ENCODE data around the gene BORCS5.
A peak's percentile ranks its signal among the peaks of the same experiment; 100 is the strongest.

The BORCS5 gene

DNA sequence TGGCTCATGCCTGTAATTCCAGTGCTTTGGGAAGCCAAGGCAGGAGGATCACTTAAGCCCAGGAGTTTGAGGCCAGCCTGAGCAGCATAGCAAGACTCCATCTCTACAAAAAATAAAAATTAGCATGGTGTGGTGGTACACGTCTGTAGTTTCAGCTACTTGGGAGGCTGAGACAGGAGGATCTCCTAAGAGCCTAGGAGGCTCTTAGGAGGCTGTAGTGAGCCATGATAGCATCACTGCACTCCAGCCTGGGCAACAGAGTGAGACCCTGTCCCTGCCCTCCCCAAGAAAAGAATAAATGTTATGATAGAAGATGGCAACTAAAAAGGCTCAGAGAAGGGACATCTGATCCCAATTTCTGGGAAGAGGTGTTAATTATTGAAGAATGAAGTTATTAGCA, 3.6 kb upstream of the BORCS5 start:
- Histone ChIP-seq H3F3A (ENCODE audit: control insufficient read depth, insufficient read depth) (peaks cover 11% of the 10 kb centered on the region), H3K27me3 (ENCODE audit: control insufficient read depth, low read length) (peaks cover 15% of the 10 kb centered on the region; the same call in 1 of the 2 replicates), H3K9me2 (replicated peaks; ENCODE audit: control insufficient read depth, low read length) (no peaks in the 10 kb centered on the region), H3K27ac (ENCODE audit: low read depth, low read length) (no peak overlapping the region), H3K4me1 (ENCODE audit: control insufficient read depth, low read length) (peaks cover 25% of the 10 kb centered on the region), H3K4me3 (ENCODE audit: low read length) (no peak overlapping the region), H4K20me1 (ENCODE audit: control insufficient read depth, insufficient read depth, low read depth, low read length) (no peaks in the 10 kb centered on the region), H3K36me3 (ENCODE audit: control insufficient read depth, low read length) (no peaks in the 10 kb centered on the region), H3K4me2 (ENCODE audit: low read length) (no peak overlapping the region), H3K9me3 (ENCODE audit: control insufficient read depth, insufficient read depth, low read length) (no peaks in the 10 kb centered on the region), H3K79me2 (ENCODE audit: control insufficient read depth, low read length) (peaks cover 7% of the 10 kb centered on the region)
- TF ChIP-seq, protein P1, sequence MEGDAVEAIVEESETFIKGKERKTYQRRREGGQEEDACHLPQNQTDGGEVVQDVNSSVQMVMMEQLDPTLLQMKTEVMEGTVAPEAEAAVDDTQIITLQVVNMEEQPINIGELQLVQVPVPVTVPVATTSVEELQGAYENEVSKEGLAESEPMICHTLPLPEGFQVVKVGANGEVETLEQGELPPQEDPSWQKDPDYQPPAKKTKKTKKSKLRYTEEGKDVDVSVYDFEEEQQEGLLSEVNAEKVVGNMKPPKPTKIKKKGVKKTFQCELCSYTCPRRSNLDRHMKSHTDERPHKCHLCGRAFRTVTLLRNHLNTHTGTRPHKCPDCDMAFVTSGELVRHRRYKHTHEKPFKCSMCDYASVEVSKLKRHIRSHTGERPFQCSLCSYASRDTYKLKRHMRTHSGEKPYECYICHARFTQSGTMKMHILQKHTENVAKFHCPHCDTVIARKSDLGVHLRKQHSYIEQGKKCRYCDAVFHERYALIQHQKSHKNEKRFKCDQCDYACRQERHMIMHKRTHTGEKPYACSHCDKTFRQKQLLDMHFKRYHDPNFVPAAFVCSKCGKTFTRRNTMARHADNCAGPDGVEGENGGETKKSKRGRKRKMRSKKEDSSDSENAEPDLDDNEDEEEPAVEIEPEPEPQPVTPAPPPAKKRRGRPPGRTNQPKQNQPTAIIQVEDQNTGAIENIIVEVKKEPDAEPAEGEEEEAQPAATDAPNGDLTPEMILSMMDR (IDR thresholded peaks at IDR 0.05; ENCODE audit: low read depth, low read length, poor library complexity, severe bottlenecking) = no peak
- TF ChIP-seq EZH2phosphoT487 (IDR thresholded peaks at IDR 0.05; ENCODE audit: borderline replicate concordance, low read length) = no peak

DNA sequence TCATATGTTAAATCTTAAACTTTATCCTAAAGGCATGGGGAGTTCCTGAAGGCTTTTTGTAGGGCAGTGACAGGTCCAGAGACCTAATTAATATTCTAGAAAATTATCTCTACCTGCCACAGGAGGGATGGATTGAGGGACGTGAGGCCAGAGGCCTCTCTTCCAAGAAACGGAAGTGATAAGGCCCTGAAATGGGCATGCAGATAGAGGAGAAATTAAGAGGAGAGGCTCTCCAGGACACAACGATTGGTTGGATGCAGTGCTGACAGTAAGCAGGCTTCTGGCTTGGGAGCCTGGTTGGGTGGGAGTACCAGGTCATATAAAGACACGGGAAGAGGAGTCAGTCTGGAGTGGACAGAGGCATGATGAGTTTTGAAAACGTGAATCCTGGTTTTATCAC, 3.1 kb upstream of the BORCS5 start:
- H3K4me2 ChIP-seq (ENCODE audit: low read length) = no peak overlapping the region
- no peaks in the 10 kb centered on the region for H3K36me3 ChIP-seq (ENCODE audit: control insufficient read depth, low read length)
- TF ChIP-seq, protein P1 (IDR thresholded peaks at IDR 0.05; ENCODE audit: low read depth, low read length, poor library complexity, severe bottlenecking) = no peak
- TF ChIP-seq EZH2phosphoT487 (IDR thresholded peaks at IDR 0.05; ENCODE audit: borderline replicate concordance, low read length) = no peak
- H3K9me3 ChIP-seq (ENCODE audit: control insufficient read depth, insufficient read depth, low read length) = no peaks in the 10 kb centered on the region
- H4K20me1 ChIP-seq (ENCODE audit: control insufficient read depth, insufficient read depth, low read depth, low read length) = no peaks in the 10 kb centered on the region
- H3F3A ChIP-seq (ENCODE audit: control insufficient read depth, insufficient read depth) = peaks cover 11% of the 10 kb centered on the region
- peaks cover 15% of the 10 kb centered on the region; the same call in 1 of the 2 replicates for H3K27me3 ChIP-seq (ENCODE audit: control insufficient read depth, low read length)
- H3K27ac ChIP-seq (ENCODE audit: low read depth, low read length) = no peak overlapping the region
- peaks cover 30% of the 10 kb centered on the region for H3K4me1 ChIP-seq (ENCODE audit: control insufficient read depth, low read length)
- no peaks in the 10 kb centered on the region for H3K9me2 ChIP-seq (replicated peaks; ENCODE audit: control insufficient read depth, low read length)
- peaks cover 12% of the 10 kb centered on the region for H3K79me2 ChIP-seq (ENCODE audit: control insufficient read depth, low read length)
- H3K4me3 ChIP-seq (ENCODE audit: low read length) = no peak overlapping the region

DNA sequence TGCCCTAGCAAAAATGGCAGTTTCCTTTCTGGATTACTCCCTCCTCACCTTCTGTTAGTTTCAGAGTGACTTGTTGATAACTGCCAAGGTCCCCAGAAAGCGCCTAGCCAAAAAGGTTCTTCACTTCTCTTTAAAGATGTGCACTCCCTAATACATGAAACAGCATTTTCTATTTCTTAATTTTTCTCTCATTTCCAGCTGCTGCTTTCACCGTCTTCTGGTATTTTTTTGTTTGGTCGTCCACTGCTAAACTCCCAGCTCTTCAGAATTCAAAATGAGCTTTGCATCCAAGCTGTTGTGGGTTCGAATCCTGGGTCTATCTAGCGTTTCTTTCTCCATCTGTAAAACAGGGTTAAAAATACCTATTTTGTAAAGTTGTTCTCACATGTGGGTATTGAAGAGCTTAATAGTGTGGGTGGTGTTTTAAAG, 397 bp upstream of the BORCS5 start:
- peak overlapping the region; percentile 75 for H3K4me2 ChIP-seq (ENCODE audit: low read length)
- H3F3A ChIP-seq (ENCODE audit: control insufficient read depth, insufficient read depth) = peaks cover 3% of the 10 kb centered on the region; the same call in 1 of the 2 replicates
- peak overlapping the region; percentile 72 for H3K4me3 ChIP-seq (ENCODE audit: low read length)
- no peaks in the 10 kb centered on the region for H4K20me1 ChIP-seq (ENCODE audit: control insufficient read depth, insufficient read depth, low read depth, low read length)
- H3K4me1 ChIP-seq (ENCODE audit: control insufficient read depth, low read length) = peaks cover 18% of the 10 kb centered on the region
- no peaks in the 10 kb centered on the region for H3K9me3 ChIP-seq (ENCODE audit: control insufficient read depth, insufficient read depth, low read length)
- H3K9me2 ChIP-seq (replicated peaks; ENCODE audit: control insufficient read depth, low read length) = no peaks in the 10 kb centered on the region
- peaks cover 26% of the 10 kb centered on the region for H3K79me2 ChIP-seq (ENCODE audit: control insufficient read depth, low read length)
- TF ChIP-seq, protein P1 (IDR thresholded peaks at IDR 0.05; ENCODE audit: low read depth, low read length, poor library complexity, severe bottlenecking) = no peak
- no peak for TF ChIP-seq EZH2phosphoT487 (IDR thresholded peaks at IDR 0.05; ENCODE audit: borderline replicate concordance, low read length)
- H3K36me3 ChIP-seq (ENCODE audit: control insufficient read depth, low read length) = no peaks in the 10 kb centered on the region
- H3K27me3 ChIP-seq (ENCODE audit: control insufficient read depth, low read length) = no peaks in the 10 kb centered on the region
- H3K27ac ChIP-seq (ENCODE audit: low read depth, low read length) = peak overlapping the region; percentile 78; the same call in 1 of the 2 replicates
